Measurements from ENCODE around the gene CTIF. TPM values are rescaled to one million over a fixed set of nuclear protein-coding genes. Genes with fewer than 3 reads are reported as not detected.

CTIF gene
- total and polyA plus RNA-seq, 4 donors = 10.6 to 26.7 (median 12.3) TPM

- 58% methylated on average over 13 of the region's 13 CpGs for WGBS
- DNase-seq (ENCODE audit: low spot score) = peak; percentile 61
- H3K4me1 ChIP-seq (ENCODE audit: control insufficient read depth in 4 of 4, insufficient read depth in 4 of 4, low read length in 3 of 4) = peaks cover 22 to 66% (median 57%) of the 10 kb centered on the region in 4 donors
- peak overlapping the region; percentile 23 to 57 for H3K27ac ChIP-seq (ENCODE audit: low read depth in 1 of 2, low read length in 2 of 2)
- H3K9ac ChIP-seq (ENCODE audit: low read depth in 1 of 2, low read length in 2 of 2) = no peak overlapping the region
- no peak overlapping the region for H3K4me3 ChIP-seq (ENCODE audit: low read depth in 1 of 3, low read length in 3 of 3)
- H3K9me3 ChIP-seq (ENCODE audit: control insufficient read depth in 4 of 4, low read length in 3 of 4) = no peaks in the 10 kb centered on the region
- H3K27me3 ChIP-seq (ENCODE audit: control insufficient read depth in 4 of 4, insufficient read depth in 4 of 4, low read length in 3 of 4) = no peaks in the 10 kb centered on the region
- peak; percentile 80 to 85 for TF ChIP-seq RAD21 (IDR thresholded peaks at IDR 0.05)
- TF ChIP-seq FOXA2 (IDR thresholded peaks at IDR 0.05) = no peak
- peak; percentile 72 for TF ChIP-seq CTCF (IDR thresholded peaks at IDR 0.05; ENCODE audit: low read depth, low read length, missing input control)
- no peaks in the 10 kb centered on the region for H3K36me3 ChIP-seq (ENCODE audit: control insufficient read depth in 4 of 4, insufficient read depth in 3 of 4, low read depth in 1 of 4, low read length in 3 of 4)
Observed at GRCh38 chr18:48777026-48777743, 238.4 kb downstream of the CTIF start.

GRCh38 chr18:48777744-48778116 is 238.9 kb downstream of the CTIF start:
- no peak overlapping the region for H3K9ac ChIP-seq (ENCODE audit: low read depth in 1 of 2, low read length in 2 of 2)
- WGBS = 75% methylated on average over 8 of the region's 8 CpGs
- H3K4me3 ChIP-seq (ENCODE audit: low read depth in 1 of 3, low read length in 3 of 3) = no peak overlapping the region
- no peaks in the 10 kb centered on the region for H3K9me3 ChIP-seq (ENCODE audit: control insufficient read depth in 4 of 4, low read length in 3 of 4)
- H3K4me1 ChIP-seq (ENCODE audit: control insufficient read depth in 4 of 4, insufficient read depth in 4 of 4, low read length in 3 of 4) = peaks cover 25 to 72% (median 62%) of the 10 kb centered on the region in 4 donors
- no peak for TF ChIP-seq MAX (IDR thresholded peaks at IDR 0.05)
- TF ChIP-seq YY1 (IDR thresholded peaks at IDR 0.05) = no peak
- no peak for TF ChIP-seq REST (IDR thresholded peaks at IDR 0.05)
- TF ChIP-seq HNF4A (conservative IDR thresholded peaks at IDR 0.05) = no peak
- no peak for TF ChIP-seq JUND (IDR thresholded peaks at IDR 0.05)
- TF ChIP-seq EGR1 (IDR thresholded peaks at IDR 0.05; ENCODE audit: low read depth in 2 of 2) = no peak
- no peak for TF ChIP-seq ATF3 (IDR thresholded peaks at IDR 0.05)
- TF ChIP-seq FOXA2 (IDR thresholded peaks at IDR 0.05) = no peak
- TF ChIP-seq FOXA1 (IDR thresholded peaks at IDR 0.05) = no peak
- no peak for TF ChIP-seq HNF4G (IDR thresholded peaks at IDR 0.05)
- peak; percentile 19 for TF ChIP-seq CTCF (IDR thresholded peaks at IDR 0.05; ENCODE audit: low read depth, low read length, missing input control)
- TF ChIP-seq ZBTB33 (IDR thresholded peaks at IDR 0.05) = no peak
- TF ChIP-seq TAF1 (conservative IDR thresholded peaks at IDR 0.05) = no peak
- no peak for TF ChIP-seq SP1 (IDR thresholded peaks at IDR 0.05)
- TF ChIP-seq RAD21 (IDR thresholded peaks at IDR 0.05) = peak in 1 of 2 donors; percentile 46
- TF ChIP-seq RXRA (IDR thresholded peaks at IDR 0.05) = peak; percentile 37 to 64
- TF ChIP-seq NR2F2 (IDR thresholded peaks at IDR 0.05) = peak; percentile 69
- no peak for TF ChIP-seq GABPA (IDR thresholded peaks at IDR 0.05 in 1 of 2, conservative IDR thresholded peaks at IDR 0.05 in 1 of 2)
- no peaks in the 10 kb centered on the region for H3K27me3 ChIP-seq (ENCODE audit: control insufficient read depth in 4 of 4, insufficient read depth in 4 of 4, low read length in 3 of 4)
- peak overlapping the region; percentile 23 to 57 for H3K27ac ChIP-seq (ENCODE audit: low read depth in 1 of 2, low read length in 2 of 2)
- no peak for DNase-seq (ENCODE audit: low spot score)
- H3K36me3 ChIP-seq (ENCODE audit: control insufficient read depth in 4 of 4, insufficient read depth in 3 of 4, low read depth in 1 of 4, low read length in 3 of 4) = no peaks in the 10 kb centered on the region

All from liver (tissue), 9 donors.